Type B pancreatic cell (in vitro differentiated cells): ENCODE data around the gene CDKAL1. TPM values are rescaled to one million over a fixed set of nuclear protein-coding genes. Genes with fewer than 3 reads are reported as not detected.
"Not testable (repeated sequence)": the region's sequence is repeated elsewhere in the genome, so short reads cannot be mapped to it uniquely, and the experiment has no call there.

Experiments used
- DNase-seq: peaks from one replicate; pipeline ENCODE4 v3.0.0; 2021; ENCODE audit warnings: mixed read lengths; ENCODE audit not compliant: unreplicated experiment; ENCODE audit errors: extremely low spot score
- H3K27ac Mint-ChIP-seq: 2 replicates; pipeline ENCODE4 v1.8.0; 2021; ENCODE audit warnings: mild to moderate bottlenecking, mixed read lengths
- H3K27me3 Mint-ChIP-seq: 2 replicates; pipeline ENCODE4 v1.8.0; 2021; ENCODE audit warnings: mixed read lengths
- H3K36me3 Mint-ChIP-seq: 2 replicates; pipeline ENCODE4 v1.8.0; 2021; ENCODE audit warnings: mixed read lengths
- H3K4me1 Mint-ChIP-seq: one replicate; pipeline ENCODE4 v1.8.0; 2021; ENCODE audit warnings: mixed read lengths; ENCODE audit not compliant: unreplicated experiment
- H3K4me3 Mint-ChIP-seq: 2 replicates; pipeline ENCODE4 v1.8.0; 2021; ENCODE audit warnings: mild to moderate bottlenecking, mixed read lengths
- H3K9me3 Mint-ChIP-seq: 2 replicates; pipeline ENCODE4 v1.8.0; 2021; ENCODE audit warnings: mixed read lengths
- total RNA-seq: library from RNA; stranded (reverse); gene quantifications from 2 replicates; pipeline ENCODE4 v1.2.1, GENCODE V29; 2021; ENCODE audit warnings: low replicate concordance
- TF ChIP-seq, protein P1 (sequence below): fragments of 200-600 bp; sonication (generic); conservative IDR thresholded peaks from 2 replicates; pipeline ENCODE4 v1.5.0; 2021; ENCODE audit warnings: antibody characterized with exemption, mild to moderate bottlenecking

CDKAL1 gene
- total RNA-seq, 1 donor from 2014 or later = 21.0 TPM

DNA sequence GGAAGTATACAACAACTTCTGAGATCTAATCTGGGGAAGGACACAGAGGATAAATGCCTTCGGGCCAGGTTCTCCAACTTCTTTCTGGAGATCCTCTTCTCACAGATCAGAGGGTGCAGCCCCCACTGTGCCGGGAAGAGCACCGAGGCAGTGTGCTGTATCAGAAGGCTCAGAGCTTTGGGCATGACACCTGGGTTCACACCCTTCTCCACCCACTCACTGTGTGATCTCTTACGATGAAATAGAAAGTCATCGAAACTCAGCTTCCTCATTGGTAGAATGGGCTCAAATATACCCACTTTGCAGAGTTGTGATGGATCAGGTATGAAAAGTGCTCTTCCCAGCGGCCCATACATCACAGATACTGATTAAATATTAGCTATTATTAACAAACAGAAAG, 711.8 kb downstream of the CDKAL1 start:
- Mint-ChIP-seq H3K9me3 (peaks cover 3% of the 10 kb centered on the region), H3K4me3 (no peak overlapping the region), H3K4me1 (peaks cover 17% of the 10 kb centered on the region), H3K27me3 (no peaks in the 10 kb centered on the region), H3K27ac (no peak overlapping the region), H3K36me3 (peaks cover 3% of the 10 kb centered on the region)
- TF ChIP-seq, protein P1, sequence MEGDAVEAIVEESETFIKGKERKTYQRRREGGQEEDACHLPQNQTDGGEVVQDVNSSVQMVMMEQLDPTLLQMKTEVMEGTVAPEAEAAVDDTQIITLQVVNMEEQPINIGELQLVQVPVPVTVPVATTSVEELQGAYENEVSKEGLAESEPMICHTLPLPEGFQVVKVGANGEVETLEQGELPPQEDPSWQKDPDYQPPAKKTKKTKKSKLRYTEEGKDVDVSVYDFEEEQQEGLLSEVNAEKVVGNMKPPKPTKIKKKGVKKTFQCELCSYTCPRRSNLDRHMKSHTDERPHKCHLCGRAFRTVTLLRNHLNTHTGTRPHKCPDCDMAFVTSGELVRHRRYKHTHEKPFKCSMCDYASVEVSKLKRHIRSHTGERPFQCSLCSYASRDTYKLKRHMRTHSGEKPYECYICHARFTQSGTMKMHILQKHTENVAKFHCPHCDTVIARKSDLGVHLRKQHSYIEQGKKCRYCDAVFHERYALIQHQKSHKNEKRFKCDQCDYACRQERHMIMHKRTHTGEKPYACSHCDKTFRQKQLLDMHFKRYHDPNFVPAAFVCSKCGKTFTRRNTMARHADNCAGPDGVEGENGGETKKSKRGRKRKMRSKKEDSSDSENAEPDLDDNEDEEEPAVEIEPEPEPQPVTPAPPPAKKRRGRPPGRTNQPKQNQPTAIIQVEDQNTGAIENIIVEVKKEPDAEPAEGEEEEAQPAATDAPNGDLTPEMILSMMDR = no peak
- no peak for DNase-seq

DNA sequence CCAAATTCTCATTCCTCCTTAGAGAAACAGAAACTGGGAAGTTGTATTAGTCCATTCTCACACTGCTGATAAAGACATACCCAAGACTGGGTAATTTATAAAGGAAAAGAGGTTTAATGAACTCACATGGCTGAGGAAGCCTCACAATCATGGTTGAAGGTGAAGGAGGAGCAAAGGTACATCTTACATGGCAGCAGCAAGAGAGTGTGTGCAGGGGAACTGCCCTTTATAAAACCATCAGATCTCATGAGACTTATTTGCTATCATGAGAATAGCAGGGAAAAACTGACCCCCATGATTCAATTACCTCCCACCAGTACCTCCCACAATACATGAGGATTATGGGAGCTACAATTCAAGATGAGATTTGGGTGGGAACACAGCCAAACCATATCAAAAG, 720.2 kb downstream of the CDKAL1 start:
- not testable (repeated sequence) for H3K36me3 Mint-ChIP-seq, H3K4me1 Mint-ChIP-seq, H3K4me3 Mint-ChIP-seq, H3K27ac Mint-ChIP-seq, DNase-seq, H3K27me3 Mint-ChIP-seq
- peaks cover 14% of the 10 kb centered on the region for H3K9me3 Mint-ChIP-seq

DNA sequence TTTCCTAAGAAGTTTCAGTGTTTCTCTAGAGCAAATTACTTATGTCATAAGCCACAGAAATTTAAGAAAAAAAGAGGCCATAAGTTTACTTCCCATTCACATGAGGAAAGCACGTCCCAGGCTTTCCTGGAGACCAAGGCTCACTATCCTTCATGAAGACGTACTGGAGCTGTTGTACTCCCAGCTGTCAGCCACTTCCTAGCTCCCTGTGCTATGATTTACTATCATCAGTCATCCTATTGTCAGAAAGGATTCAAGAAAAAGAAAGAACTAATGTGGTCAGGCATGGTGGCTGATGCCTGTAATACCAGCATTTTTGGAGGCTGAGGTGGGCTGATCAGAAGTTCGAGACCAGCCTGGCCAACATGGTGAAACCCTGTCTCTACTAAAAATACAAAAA, 721.9 kb downstream of the CDKAL1 start:
- DNase-seq = no peak
- H3K36me3 Mint-ChIP-seq = no peaks in the 10 kb centered on the region
- peaks cover 10% of the 10 kb centered on the region for H3K9me3 Mint-ChIP-seq
- no peak overlapping the region for H3K4me3 Mint-ChIP-seq
- no peaks in the 10 kb centered on the region for H3K4me1 Mint-ChIP-seq
- no peak overlapping the region for H3K27ac Mint-ChIP-seq
- TF ChIP-seq, protein P1 = no peak
- H3K27me3 Mint-ChIP-seq = no peaks in the 10 kb centered on the region

DNA sequence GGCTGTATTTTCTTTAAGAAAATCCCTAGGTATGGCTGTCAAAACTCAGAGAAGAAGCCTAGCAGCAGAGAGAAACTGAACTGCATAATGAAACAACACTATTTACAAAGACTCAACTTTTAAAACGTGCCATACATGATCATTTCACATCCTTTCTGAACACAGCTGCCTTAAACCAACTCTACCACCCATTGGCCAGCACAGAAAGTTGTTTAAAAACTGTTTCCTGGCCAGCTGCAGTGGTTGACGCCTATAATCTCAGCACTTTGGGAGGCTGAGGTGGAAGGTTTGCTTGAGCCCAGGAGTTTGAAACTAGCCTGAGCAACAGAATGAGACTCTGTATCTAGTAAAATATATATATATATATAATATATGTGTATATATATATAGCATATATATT, 722.9 kb downstream of the CDKAL1 start:
- Mint-ChIP-seq H3K4me1 (no peaks in the 10 kb centered on the region), H3K36me3 (no peaks in the 10 kb centered on the region), H3K27me3 (no peaks in the 10 kb centered on the region), H3K27ac (no peak overlapping the region), H3K9me3 (peaks cover 5% of the 10 kb centered on the region), H3K4me3 (no peak overlapping the region)
- TF ChIP-seq, protein P1 = no peak
- no peak for DNase-seq

DNA sequence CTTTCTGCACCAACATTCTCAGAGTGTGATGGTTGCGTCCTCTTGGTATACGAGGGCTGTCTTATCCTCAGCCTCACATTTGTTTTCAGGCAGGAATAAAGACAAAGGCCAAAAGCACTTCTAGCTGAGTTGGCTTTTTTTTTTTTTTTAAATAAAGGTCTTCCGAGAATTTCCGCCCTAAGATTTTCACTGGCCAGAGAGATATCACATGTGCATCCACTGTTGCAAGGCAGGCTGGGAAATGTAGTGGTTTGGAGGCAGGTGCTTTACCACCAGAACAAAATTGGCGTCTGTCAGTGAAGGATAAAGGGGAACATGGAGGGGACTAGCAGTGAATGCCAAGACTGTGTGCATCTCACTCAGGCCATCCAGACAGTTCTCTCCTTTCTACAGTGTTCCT, 724.4 kb downstream of the CDKAL1 start:
- Mint-ChIP-seq H3K9me3 (no peaks in the 10 kb centered on the region), H3K27me3 (no peaks in the 10 kb centered on the region), H3K27ac (no peak overlapping the region), H3K4me3 (no peak overlapping the region), H3K4me1 (no peaks in the 10 kb centered on the region), H3K36me3 (no peaks in the 10 kb centered on the region)
- no peak for DNase-seq
- TF ChIP-seq, protein P1 = no peak

DNA sequence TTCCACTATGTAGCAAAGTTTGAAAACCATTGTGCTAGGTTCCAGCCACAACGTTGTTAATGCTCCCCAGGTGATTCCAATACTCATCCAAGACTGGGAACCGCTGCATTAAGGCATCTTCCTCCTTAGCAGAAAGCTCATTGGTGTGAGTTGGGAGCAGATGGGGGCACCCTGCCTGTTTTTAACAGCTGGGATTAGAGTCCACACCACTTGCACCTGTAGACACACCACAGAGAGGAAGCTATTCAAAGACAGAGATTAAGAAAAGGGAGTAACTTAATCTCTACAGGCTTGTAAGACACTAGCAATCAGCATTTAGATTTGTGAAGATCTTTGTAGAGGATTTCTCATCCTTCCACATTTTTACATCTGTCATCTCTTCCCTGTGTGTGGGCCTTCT, 725.4 kb downstream of the CDKAL1 start:
- H3K4me1 Mint-ChIP-seq = peaks cover 5% of the 10 kb centered on the region
- H3K4me3 Mint-ChIP-seq = no peak overlapping the region
- DNase-seq = no peak
- H3K36me3 Mint-ChIP-seq = no peaks in the 10 kb centered on the region
- H3K27ac Mint-ChIP-seq = no peak overlapping the region
- H3K27me3 Mint-ChIP-seq = no peaks in the 10 kb centered on the region
- TF ChIP-seq, protein P1 = no peak
- peaks cover 4% of the 10 kb centered on the region for H3K9me3 Mint-ChIP-seq
